HepG2 (cell line): ENCODE measurements around the gene GCH1. TPM values are rescaled to one million over a fixed set of nuclear protein-coding genes. Genes with fewer than 3 reads are reported as not detected.

Source experiments
- AKAP8 ChIP-seq: sonication (generic); formaldehyde crosslinking; IDR thresholded peaks from 2 replicates; pipeline ENCODE4 v1.5.1; 2020; ENCODE audit warnings: mild to moderate bottlenecking, missing genetic modification reagents
- ATF4 ChIP-seq, 2 experiments: fragments of 450-650 bp in 1 of 2; sonication (generic) in 1 of 2; formaldehyde crosslinking; IDR thresholded peaks; 2 replicates each; pipeline versions ENCODE4 v1.5.0 to v1.8.0; 2020 to 2022; ENCODE audit warnings: mild to moderate bottlenecking in 1 of 2, missing genetic modification reagents in 1 of 2
- ELF3 ChIP-seq: IDR thresholded peaks from 2 replicates; pipeline ENCODE4 v1.6.1; 2016; ENCODE audit warnings: missing genetic modification reagents, missing compliant biosample characterization
- ETV5 ChIP-seq: IDR thresholded peaks from 2 replicates; pipeline ENCODE4 v1.6.1; 2018; ENCODE audit warnings: missing biosample characterization, missing genetic modification reagents, inconsistent platforms, borderline replicate concordance
- HMGXB3 ChIP-seq: sonication (generic); formaldehyde crosslinking; IDR thresholded peaks from 2 replicates; pipeline ENCODE4 v1.4.0; 2020; ENCODE audit warnings: missing genetic modification reagents, borderline replicate concordance
- MTA3 ChIP-seq: sonication (generic); formaldehyde crosslinking; IDR thresholded peaks from 2 replicates; pipeline ENCODE4 v1.4.0; 2020; ENCODE audit warnings: missing genetic modification reagents
- TARDBP ChIP-seq: sonication (generic); formaldehyde crosslinking; IDR thresholded peaks from 2 replicates; pipeline ENCODE4 v1.8.0; 2022; ENCODE audit warnings: mild to moderate bottlenecking, missing genetic modification reagents
- ZBTB2 ChIP-seq: sonication (generic); formaldehyde crosslinking; IDR thresholded peaks from 2 replicates; pipeline ENCODE4 v1.8.0; 2022; ENCODE audit warnings: low read depth, missing genetic modification reagents
- ZBTB40 ChIP-seq, 2 experiments: fragments of 450-650 bp in 1 of 2; sonication (generic) in 1 of 2; formaldehyde crosslinking in 1 of 2; IDR thresholded peaks; 2 replicates each; pipeline versions ENCODE4 v1.6.1 to v1.8.0; 2016 to 2022; ENCODE audit warnings: antibody characterized with exemption in 1 of 2, mild to moderate bottlenecking in 1 of 2, missing genetic modification reagents in 1 of 2
- ZBTB43 ChIP-seq: sonication (generic); formaldehyde crosslinking; conservative IDR thresholded peaks from 2 replicates; pipeline ENCODE4 v1.4.0; 2020; ENCODE audit warnings: missing genetic modification reagents
- ZFP62 ChIP-seq: sonication (generic); formaldehyde crosslinking; IDR thresholded peaks from 2 replicates; pipeline ENCODE4 v1.4.0; 2020; ENCODE audit warnings: missing genetic modification reagents
- ZMYM4 ChIP-seq: sonication (generic); formaldehyde crosslinking; IDR thresholded peaks from 2 replicates; pipeline ENCODE4 v1.8.1; 2023; ENCODE audit warnings: mild to moderate bottlenecking, missing genetic modification reagents
- polyA plus RNA-seq, 8 experiments: library from polyadenylated mRNA; depleted of rRNA in 3 of 8; stranded (reverse) in 7 of 8; unstranded in 1 of 8; fragments of >200 nt; fragmentation: Illumina TruSeq in 4 of 8; extraction: Trizol in 4 of 8; gene quantifications; 2 replicates each; pipeline versions ENCODE4 v1.2.1 to v1.2.3, GENCODE V29; 2011 to 2016; ENCODE audit warnings: low read depth in 4 of 8, missing spikeins in 1 of 8, mixed read lengths in 1 of 8; ENCODE audit not compliant: insufficient read depth in 1 of 8
- total RNA-seq, 5 experiments: library from RNA; depleted of rRNA; stranded (reverse); fragments of >200 nt; fragmentation: Illumina TruSeq; extraction: Trizol; gene quantifications; 2 replicates each; pipeline ENCODE4 v1.2.3, GENCODE V29; 2016; ENCODE audit warnings: low read depth in 1 of 5

GCH1 gene
- total and polyA plus RNA-seq, 2 of the 13 experiments (the other 11 are each of a cell fraction or from before 2014, with no cell fraction given), result 15.0 to 25.2 TPM

GRCh38 chr14:54839701-54840119 is 62.9 kb downstream of the GCH1 start (continued):
- no peak for TF ChIP-seq ZFP62 (CRISPR knock-in tag)
- peak; percentile 48; the same call in 1 of the 2 replicates for TF ChIP-seq ETV5 (CRISPR knock-in tag)
- peak; percentile 84 for TF ChIP-seq TARDBP (CRISPR knock-in tag)
- no peak for TF ChIP-seq MTA3 (CRISPR knock-in tag)
- TF ChIP-seq AKAP8 (CRISPR knock-in tag), result no peak
- TF ChIP-seq ZBTB40 (IDR thresholded peaks at IDR 0.05), result no peak
- no peak for TF ChIP-seq ZBTB40 (CRISPR knock-in tag; IDR thresholded peaks at IDR 0.05)
- peak; percentile 45 for TF ChIP-seq ELF3 (CRISPR knock-in tag)
- TF ChIP-seq ZBTB2, result no peak
- 0 out of 4 replicates have a peak, but pooled peaks of 1 of the 2 experiments have one; percentile 23 for TF ChIP-seq ATF4 (CRISPR knock-in tag; IDR thresholded peaks at IDR 0.05)
- TF ChIP-seq HMGXB3, result no peak
- TF ChIP-seq ZBTB43 (CRISPR knock-in tag), result peak; percentile 49; the same call in 1 of the 2 replicates
- peak; percentile 51 for TF ChIP-seq ZMYM4 (CRISPR knock-in tag)
